ENCODE measurements around the gene PARP9. TPM values are rescaled to one million over a fixed set of nuclear protein-coding genes. Genes with fewer than 3 reads are reported as not detected.

The PARP9 gene
- total RNA-seq, 2 experiments from 2014 or later: 13.2 to 14.4 TPM

- CTCF ChIA-PET: no interaction called here
- POLR2A ChIA-PET: no interaction called here
- Histone ChIP-seq H3K9me3 (ENCODE audit: control insufficient read depth in 1 of 2, insufficient read depth in 1 of 2, low read length in 2 of 2) (no peaks in the 10 kb centered on the region), H3K4me1 (ENCODE audit: insufficient read depth, low read length) (peaks cover 17% of the 10 kb centered on the region), H3K27ac (ENCODE audit: low read depth in 1 of 2, low read length in 2 of 2) (no peak overlapping the region), H3K27me3 (ENCODE audit: control insufficient read depth in 1 of 2, insufficient read depth in 2 of 2, low read length in 2 of 2) (no peaks in the 10 kb centered on the region), H3K36me3 (ENCODE audit: insufficient read depth, low read length) (no peaks in the 10 kb centered on the region), H3K4me3 (ENCODE audit: low read length) (no peak overlapping the region)
- Mint-ChIP-seq H3K4me1 (ENCODE audit: low read depth) (peaks cover 29% of the 10 kb centered on the region), H3K27ac (no peak overlapping the region), H3K36me3 (ENCODE audit: low read depth) (peaks cover 4% of the 10 kb centered on the region), H3K9me3 (no peaks in the 10 kb centered on the region), H3K27me3 (no peaks in the 10 kb centered on the region), H3K4me3 (peak overlapping the region; percentile 79)
- intact Hi-C loops (cut with DNase I, micrococcal nuclease): loop anchor here in 1 of 2 experiments (2.0 to 10.0 kb wide), 5 partner anchors 99 to 1069 kb away; partner anchors contain the start of genes EAF2, HACD2, HSPBAP1 and IQCB1
- DNase-seq: no peak
- TF ChIP-seq, protein P1, sequence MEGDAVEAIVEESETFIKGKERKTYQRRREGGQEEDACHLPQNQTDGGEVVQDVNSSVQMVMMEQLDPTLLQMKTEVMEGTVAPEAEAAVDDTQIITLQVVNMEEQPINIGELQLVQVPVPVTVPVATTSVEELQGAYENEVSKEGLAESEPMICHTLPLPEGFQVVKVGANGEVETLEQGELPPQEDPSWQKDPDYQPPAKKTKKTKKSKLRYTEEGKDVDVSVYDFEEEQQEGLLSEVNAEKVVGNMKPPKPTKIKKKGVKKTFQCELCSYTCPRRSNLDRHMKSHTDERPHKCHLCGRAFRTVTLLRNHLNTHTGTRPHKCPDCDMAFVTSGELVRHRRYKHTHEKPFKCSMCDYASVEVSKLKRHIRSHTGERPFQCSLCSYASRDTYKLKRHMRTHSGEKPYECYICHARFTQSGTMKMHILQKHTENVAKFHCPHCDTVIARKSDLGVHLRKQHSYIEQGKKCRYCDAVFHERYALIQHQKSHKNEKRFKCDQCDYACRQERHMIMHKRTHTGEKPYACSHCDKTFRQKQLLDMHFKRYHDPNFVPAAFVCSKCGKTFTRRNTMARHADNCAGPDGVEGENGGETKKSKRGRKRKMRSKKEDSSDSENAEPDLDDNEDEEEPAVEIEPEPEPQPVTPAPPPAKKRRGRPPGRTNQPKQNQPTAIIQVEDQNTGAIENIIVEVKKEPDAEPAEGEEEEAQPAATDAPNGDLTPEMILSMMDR (IDR thresholded peaks at IDR 0.05): no peak
- ATAC-seq (ENCODE audit: poor library complexity): no peak
Measured at GRCh38 chr3:122515870-122516269, 48.2 kb downstream of the PARP9 start.

- Histone ChIP-seq H3K4me3 (ENCODE audit: low read length) (peak overlapping the region; percentile 68), H3K9me3 (ENCODE audit: control insufficient read depth in 1 of 2, insufficient read depth in 1 of 2, low read length in 2 of 2) (no peaks in the 10 kb centered on the region), H3K36me3 (ENCODE audit: insufficient read depth, low read length) (no peaks in the 10 kb centered on the region), H3K4me1 (ENCODE audit: insufficient read depth, low read length) (peaks cover 17% of the 10 kb centered on the region), H3K27ac (ENCODE audit: low read depth in 1 of 2, low read length in 2 of 2) (peak overlapping the region in 1 of 2 donors; percentile 97), H3K27me3 (ENCODE audit: control insufficient read depth in 1 of 2, insufficient read depth in 2 of 2, low read length in 2 of 2) (no peaks in the 10 kb centered on the region)
- Mint-ChIP-seq H3K4me1 (ENCODE audit: low read depth) (peaks cover 37% of the 10 kb centered on the region), H3K4me3 (peak overlapping the region; percentile 89), H3K27ac (peak overlapping the region; percentile 82), H3K36me3 (ENCODE audit: low read depth) (peaks cover 10% of the 10 kb centered on the region), H3K9me3 (no peaks in the 10 kb centered on the region), H3K27me3 (no peaks in the 10 kb centered on the region)
- ChIA-PET CTCF (interaction anchor here (1.0 to 1.2 kb wide), 4 partner anchors 10 to 165 kb away, joined by 4 to 9 read pairs (median 6); partner anchors contain the start of genes FAM162A and MIX23), POLR2A (interaction anchor here (0.5 to 2.7 kb wide), 19 partner anchors 8 to 687 kb away, joined by 3 to 58 read pairs (median 4); partner anchors contain the start of genes DTX3L, FAM162A, HSPBAP1 and MIX23)
- ATAC-seq (ENCODE audit: poor library complexity) (peak; percentile 8), DNase-seq (no peak)
- intact Hi-C loops (cut with DNase I, micrococcal nuclease): loop anchor here in 1 of 2 experiments (2.0 to 10.0 kb wide), 4 partner anchors 278 to 1070 kb away; partner anchors contain the start of genes EAF2, HACD2, HSPBAP1 and IQCB1
- TF ChIP-seq, protein P1 (IDR thresholded peaks at IDR 0.05): no peak
Measured at GRCh38 chr3:122515020-122515468, 49.1 kb downstream of the PARP9 start.

DNA sequence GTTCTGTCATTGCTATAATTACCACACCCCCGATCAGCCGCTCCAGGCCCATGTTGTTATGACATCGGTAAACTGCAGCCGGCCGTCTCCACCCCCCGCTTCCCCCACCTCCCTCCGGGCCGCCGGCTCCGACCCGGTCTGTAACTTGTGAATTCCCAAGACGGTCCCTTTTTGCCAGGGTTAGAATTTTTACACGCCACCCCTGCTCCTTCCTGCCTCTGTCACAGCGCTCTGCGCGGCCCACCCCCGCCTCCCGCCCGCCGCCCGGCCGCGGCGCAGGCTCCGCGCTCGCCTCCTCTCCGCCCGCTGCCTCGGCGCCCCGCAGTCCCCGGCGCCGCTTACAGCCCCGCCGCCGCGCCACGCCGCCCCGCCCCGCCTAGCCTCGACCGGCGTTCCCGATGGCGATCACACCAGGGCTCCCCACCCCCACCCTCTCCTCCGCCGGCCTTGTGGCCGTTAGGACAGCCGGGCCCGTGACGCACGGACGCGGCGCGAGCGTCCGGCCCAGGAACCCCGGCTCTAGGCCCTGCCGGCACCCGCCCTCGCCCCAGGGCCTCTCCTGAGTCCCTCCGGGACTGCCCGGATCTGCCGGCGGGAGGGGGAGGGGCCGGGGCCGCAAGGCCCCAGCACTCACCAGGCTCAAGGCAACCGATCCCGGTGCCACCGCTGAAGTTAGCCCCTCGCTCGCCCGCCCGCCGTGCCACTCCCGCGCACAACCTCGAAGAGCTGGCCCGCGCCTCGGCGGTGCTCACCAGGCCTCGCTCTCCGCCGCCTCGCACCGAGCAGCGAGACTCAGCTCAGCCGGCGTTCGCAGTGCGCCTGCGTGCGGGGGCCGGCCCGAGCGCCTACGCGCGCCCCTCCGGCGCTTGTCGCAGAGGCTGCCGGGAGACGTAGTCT lies 49.7 kb downstream of the PARP9 start, which contains the start of gene KPNA1:
Gene KPNA1, minus strand, starts transcription at position 817 of the 897 bp plus-strand sequence. CDS start 18,374 bp downstream, outside the sequence.
- intact Hi-C loops (cut with DNase I, micrococcal nuclease): loop anchor here (1.0 to 10.0 kb wide), 7 partner anchors 57 to 1070 kb away; partner anchors contain the start of genes EAF2 (in 1 of the 2), FAM162A (in 1 of the 2), HACD2 (in 1 of the 2) and HSPBAP1 (in 1 of the 2)
- CTCF ChIA-PET: interaction anchor here (1.0 to 1.2 kb wide), 5 partner anchors 10 to 165 kb away, joined by 4 to 9 read pairs (median 6); partner anchors contain the start of genes FAM162A, MIX23 and WDR5B
- H3K27me3 Mint-ChIP-seq: no peaks in the 10 kb centered on the region
- ATAC-seq (ENCODE audit: poor library complexity) (peak; percentile 85), DNase-seq (peak; percentile 70 to 95 (median 82))
- H3K36me3 Mint-ChIP-seq (ENCODE audit: low read depth): peaks cover 15% of the 10 kb centered on the region
- H3K36me3 ChIP-seq (ENCODE audit: insufficient read depth, low read length): no peaks in the 10 kb centered on the region
- peaks cover 17% of the 10 kb centered on the region for H3K4me1 ChIP-seq (ENCODE audit: insufficient read depth, low read length)
- TF ChIP-seq, protein P1 (IDR thresholded peaks at IDR 0.05): no peak
- peak within 1 kb of the TSS; percentile 83 to 97 for H3K27ac ChIP-seq (ENCODE audit: low read depth in 1 of 2, low read length in 2 of 2)
- H3K9me3 Mint-ChIP-seq: no peaks in the 10 kb centered on the region
- peak within 1 kb of the TSS; percentile 82 for H3K27ac Mint-ChIP-seq
- H3K4me1 Mint-ChIP-seq (ENCODE audit: low read depth): peaks cover 44% of the 10 kb centered on the region
- POLR2A ChIA-PET: interaction anchor here (0.7 to 2.7 kb wide), 20 partner anchors 8 to 687 kb away, joined by 3 to 58 read pairs (median 4); partner anchors contain the start of genes DTX3L, FAM162A, HSPBAP1 and MIX23
- peak within 1 kb of the TSS; percentile 89 for H3K4me3 Mint-ChIP-seq
- peak within 1 kb of the TSS; percentile 68 for H3K4me3 ChIP-seq (ENCODE audit: low read length)
- H3K9me3 ChIP-seq (ENCODE audit: control insufficient read depth in 1 of 2, insufficient read depth in 1 of 2, low read length in 2 of 2): no peaks in the 10 kb centered on the region
- no peaks in the 10 kb centered on the region for H3K27me3 ChIP-seq (ENCODE audit: control insufficient read depth in 1 of 2, insufficient read depth in 2 of 2, low read length in 2 of 2)
